HL-60 (cell line): Measurements from ENCODE around the gene RHBG.

ENCODE experiments used
- DNase-seq, 2 experiments: peaks; one replicate each; pipeline ENCODE4 v3.0.0-alpha.2; 2010 to 2020; ENCODE audit warnings: low read depth in 1 of 2, low spot score in 1 of 2
- H3K27ac ChIP-seq: fragments of 250-450 bp; sonication (Bioruptor Pico); replicated peaks from 2 replicates; pipeline ENCODE4 v1.5.1; 2020; ENCODE audit warnings: mild to moderate bottlenecking, moderate library complexity
- H3K27me3 ChIP-seq: fragments of 250-450 bp; sonication (Bioruptor Pico); 2 replicates; pipeline ENCODE4 v1.5.1; 2021; ENCODE audit warnings: mild to moderate bottlenecking, moderate library complexity; ENCODE audit not compliant: insufficient read depth, poor library complexity, severe bottlenecking
- H3K4me3 ChIP-seq: replicated peaks from 2 replicates; pipeline ENCODE4 v1.5.1; 2011; ENCODE audit warnings: mild to moderate bottlenecking, control low read depth, low read length; ENCODE audit not compliant: insufficient read depth
- GABPA ChIP-seq: IDR thresholded peaks from 2 replicates; pipeline ENCODE4 v1.6.1; 2012; ENCODE audit warnings: low read depth
- POLR2AphosphoS5 ChIP-seq: IDR thresholded peaks from 2 replicates; pipeline ENCODE4 v1.6.1; 2012; ENCODE audit warnings: low read depth
- SPI1 ChIP-seq: IDR thresholded peaks from 2 replicates; pipeline ENCODE4 v1.6.1; 2012; ENCODE audit warnings: low read depth, mild to moderate bottlenecking, borderline replicate concordance
- TF ChIP-seq, protein P1 (sequence below): IDR thresholded peaks from one replicate; pipeline ENCODE4 v1.5.1; 2011; ENCODE audit warnings: low read length, control low read depth, inconsistent platforms; ENCODE audit not compliant: insufficient read depth
- TF ChIP-seq, protein P2 (sequence below): IDR thresholded peaks from 2 replicates; pipeline ENCODE4 v1.6.1; 2012; ENCODE audit warnings: low read depth; ENCODE audit not compliant: insufficient replicate concordance

The RHBG gene

DNA sequence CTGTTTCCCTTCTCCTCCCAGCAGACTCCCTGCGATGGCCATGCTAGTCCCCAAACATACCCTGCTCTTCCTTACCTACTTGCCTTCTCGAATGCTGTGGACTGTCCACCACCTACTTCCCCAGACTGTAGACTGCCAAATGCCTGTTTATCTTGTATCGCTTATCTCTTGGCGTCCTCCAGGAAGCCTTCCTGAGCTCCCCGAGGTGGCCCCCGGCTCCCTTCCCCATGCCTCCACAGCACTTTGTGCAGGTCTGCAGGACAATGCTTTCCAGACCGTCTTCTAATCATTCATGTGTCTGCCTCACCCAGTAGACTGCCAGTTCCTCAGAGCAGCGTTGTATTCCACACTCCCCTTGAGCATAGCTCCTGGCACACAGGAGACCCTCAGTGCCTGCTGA, 41.7 kb downstream of the RHBG start:
- peaks cover 37% of the 10 kb centered on the region for H3K27me3 ChIP-seq
- no peak overlapping the region for H3K27ac ChIP-seq
- no peak for DNase-seq
- H3K4me3 ChIP-seq: no peak overlapping the region
- TF ChIP-seq GABPA (no peak), SPI1 (no peak), POLR2AphosphoS5 (no peak)
- TF ChIP-seq, protein P1, sequence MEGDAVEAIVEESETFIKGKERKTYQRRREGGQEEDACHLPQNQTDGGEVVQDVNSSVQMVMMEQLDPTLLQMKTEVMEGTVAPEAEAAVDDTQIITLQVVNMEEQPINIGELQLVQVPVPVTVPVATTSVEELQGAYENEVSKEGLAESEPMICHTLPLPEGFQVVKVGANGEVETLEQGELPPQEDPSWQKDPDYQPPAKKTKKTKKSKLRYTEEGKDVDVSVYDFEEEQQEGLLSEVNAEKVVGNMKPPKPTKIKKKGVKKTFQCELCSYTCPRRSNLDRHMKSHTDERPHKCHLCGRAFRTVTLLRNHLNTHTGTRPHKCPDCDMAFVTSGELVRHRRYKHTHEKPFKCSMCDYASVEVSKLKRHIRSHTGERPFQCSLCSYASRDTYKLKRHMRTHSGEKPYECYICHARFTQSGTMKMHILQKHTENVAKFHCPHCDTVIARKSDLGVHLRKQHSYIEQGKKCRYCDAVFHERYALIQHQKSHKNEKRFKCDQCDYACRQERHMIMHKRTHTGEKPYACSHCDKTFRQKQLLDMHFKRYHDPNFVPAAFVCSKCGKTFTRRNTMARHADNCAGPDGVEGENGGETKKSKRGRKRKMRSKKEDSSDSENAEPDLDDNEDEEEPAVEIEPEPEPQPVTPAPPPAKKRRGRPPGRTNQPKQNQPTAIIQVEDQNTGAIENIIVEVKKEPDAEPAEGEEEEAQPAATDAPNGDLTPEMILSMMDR: no peak
- TF ChIP-seq, protein P2, sequence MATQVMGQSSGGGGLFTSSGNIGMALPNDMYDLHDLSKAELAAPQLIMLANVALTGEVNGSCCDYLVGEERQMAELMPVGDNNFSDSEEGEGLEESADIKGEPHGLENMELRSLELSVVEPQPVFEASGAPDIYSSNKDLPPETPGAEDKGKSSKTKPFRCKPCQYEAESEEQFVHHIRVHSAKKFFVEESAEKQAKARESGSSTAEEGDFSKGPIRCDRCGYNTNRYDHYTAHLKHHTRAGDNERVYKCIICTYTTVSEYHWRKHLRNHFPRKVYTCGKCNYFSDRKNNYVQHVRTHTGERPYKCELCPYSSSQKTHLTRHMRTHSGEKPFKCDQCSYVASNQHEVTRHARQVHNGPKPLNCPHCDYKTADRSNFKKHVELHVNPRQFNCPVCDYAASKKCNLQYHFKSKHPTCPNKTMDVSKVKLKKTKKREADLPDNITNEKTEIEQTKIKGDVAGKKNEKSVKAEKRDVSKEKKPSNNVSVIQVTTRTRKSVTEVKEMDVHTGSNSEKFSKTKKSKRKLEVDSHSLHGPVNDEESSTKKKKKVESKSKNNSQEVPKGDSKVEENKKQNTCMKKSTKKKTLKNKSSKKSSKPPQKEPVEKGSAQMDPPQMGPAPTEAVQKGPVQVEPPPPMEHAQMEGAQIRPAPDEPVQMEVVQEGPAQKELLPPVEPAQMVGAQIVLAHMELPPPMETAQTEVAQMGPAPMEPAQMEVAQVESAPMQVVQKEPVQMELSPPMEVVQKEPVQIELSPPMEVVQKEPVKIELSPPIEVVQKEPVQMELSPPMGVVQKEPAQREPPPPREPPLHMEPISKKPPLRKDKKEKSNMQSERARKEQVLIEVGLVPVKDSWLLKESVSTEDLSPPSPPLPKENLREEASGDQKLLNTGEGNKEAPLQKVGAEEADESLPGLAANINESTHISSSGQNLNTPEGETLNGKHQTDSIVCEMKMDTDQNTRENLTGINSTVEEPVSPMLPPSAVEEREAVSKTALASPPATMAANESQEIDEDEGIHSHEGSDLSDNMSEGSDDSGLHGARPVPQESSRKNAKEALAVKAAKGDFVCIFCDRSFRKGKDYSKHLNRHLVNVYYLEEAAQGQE: no peak

- H3K27me3 ChIP-seq: peaks cover 32% of the 10 kb centered on the region
- TF ChIP-seq POLR2AphosphoS5 (no peak), GABPA (no peak), SPI1 (no peak)
- TF ChIP-seq, protein P1: no peak
- TF ChIP-seq, protein P2: no peak
- H3K27ac ChIP-seq: no peak overlapping the region
- no peak overlapping the region for H3K4me3 ChIP-seq
- DNase-seq: no peak
Measured at GRCh38 chr1:156412653-156413321, 43.8 kb downstream of the RHBG start.

- Histone ChIP-seq H3K27ac (no peak overlapping the region), H3K27me3 (peaks cover 30% of the 10 kb centered on the region), H3K4me3 (no peak overlapping the region)
- no peak for DNase-seq
- TF ChIP-seq GABPA: no peak
- TF ChIP-seq, protein P1: no peak
- TF ChIP-seq POLR2AphosphoS5: no peak
- TF ChIP-seq, protein P2: no peak
- no peak for TF ChIP-seq SPI1
Measured at GRCh38 chr1:156413391-156414246, 44.6 kb downstream of the RHBG start.
